GM18517 (cell line): ENCODE measurements around the gene FLOT2.
"Not testable (repeated sequence)": the region's sequence is repeated elsewhere in the genome, so short reads cannot be mapped to it uniquely, and the experiment has no call there.

ENCODE experiments used
- ATAC-seq: cut with Tn5 transposase; IDR thresholded peaks from one replicate; pipeline ENCODE4 v1.9.1; 2021; ENCODE audit warnings: mild to moderate bottlenecking, moderate library complexity; ENCODE audit not compliant: unreplicated experiment

FLOT2 gene

DNA sequence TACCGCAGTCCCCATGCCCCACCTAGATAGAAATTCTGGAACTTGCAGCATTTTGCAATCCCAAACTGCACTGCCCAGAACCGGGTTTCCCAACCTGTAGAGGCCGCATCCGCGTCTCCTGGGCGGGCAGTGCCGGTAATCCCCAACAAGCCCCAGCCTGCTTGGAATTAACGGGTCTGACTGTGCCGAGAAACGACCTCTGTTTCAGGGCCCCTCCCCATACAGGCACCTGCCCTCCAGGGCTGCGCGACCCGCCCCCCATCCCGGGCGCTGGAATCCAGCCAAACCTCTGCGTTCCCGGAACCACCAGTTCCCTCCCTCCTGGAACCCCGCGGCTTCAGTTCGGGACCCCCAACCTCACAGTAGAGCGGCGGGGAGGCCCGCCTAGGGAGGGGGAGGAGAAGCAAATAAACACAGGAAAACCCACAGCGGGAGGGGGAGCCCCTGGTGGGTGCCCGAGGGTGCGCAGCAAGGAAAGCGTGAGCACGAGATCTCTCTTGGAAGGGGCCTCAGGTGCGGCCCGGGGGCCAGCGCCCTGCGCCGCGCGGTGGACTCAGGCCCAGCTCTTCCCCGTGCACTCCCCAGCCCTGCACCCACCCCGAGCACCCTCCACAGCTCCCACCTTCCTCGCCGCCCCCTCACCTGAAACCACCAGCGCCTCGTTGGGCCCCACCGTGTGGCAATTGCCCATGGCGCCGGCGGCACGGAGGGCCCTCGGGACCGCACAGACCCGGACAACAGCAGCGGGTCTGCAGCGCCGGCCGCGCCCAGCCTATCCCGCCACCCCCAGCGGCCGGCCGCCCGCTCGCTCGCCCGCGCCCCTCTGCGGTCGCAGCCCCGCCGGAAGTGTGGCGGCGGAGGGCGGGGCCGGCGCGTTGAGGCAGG is at the start of gene FLOT2:
TSS of gene FLOT2 (minus strand) at position 850 of the 885 bp plus-strand sequence. CDS start at position 691, 159 bp downstream.
- no peak for ATAC-seq

DNA sequence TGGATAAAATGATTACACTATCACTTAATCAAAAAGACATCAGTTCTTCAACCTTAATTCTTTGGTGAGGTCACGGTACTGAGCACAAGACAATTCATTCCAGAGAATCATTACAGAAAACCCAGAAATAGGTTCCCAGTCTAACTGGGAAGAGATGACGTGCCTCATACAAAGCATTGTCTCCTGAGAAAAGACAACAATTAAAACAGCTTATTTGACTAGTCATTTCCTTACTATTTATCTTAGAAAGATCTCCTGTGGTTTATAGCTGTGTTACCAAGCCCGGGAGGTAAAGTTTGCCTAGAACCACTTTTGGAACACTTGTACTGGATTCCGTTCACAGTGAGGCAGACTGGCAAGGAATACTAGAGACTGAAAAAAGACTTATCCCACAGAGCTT is 48.7 kb upstream of the FLOT2 start:
- ATAC-seq: no peak

DNA sequence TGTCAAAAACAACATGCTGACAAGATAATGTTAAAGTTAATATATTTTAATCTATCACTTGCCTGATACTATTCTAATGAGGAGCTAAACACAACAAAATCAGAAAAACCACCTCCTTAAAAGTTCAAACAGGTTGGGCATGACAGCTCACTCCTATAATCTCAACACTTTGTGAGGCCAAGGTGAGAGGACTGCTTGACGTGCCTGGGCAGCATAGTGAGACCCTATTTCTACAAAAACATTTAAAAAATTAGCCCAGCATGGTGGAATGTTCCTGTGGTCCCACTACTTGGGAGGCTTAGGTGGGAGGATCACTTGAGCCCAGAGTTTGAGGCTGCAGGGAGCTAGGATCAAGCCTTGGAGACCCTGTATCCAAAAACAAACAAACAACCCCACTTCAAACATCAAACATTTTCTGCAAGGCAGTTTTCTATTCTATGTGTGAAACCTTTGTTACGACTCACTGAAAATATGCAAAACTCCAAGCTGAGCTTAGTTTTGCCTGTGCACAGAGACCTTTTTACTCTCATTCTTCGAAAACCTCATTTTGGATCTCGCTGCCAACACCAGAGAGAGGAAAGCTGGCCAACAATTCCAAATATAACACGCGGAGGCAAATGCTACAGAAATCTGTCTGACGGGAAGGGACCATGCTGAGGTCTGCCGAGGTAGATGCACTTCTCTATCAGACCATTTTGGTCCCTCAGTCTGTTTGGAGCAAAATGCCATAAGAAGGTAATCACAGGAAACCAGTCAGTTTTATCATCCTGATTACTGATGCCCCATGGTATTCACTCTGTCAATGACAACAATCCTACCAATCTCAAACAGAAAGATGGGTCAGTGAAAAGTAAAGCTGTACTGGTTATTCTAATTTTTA is 47.6 kb upstream of the FLOT2 start:
- ATAC-seq: no peak

DNA sequence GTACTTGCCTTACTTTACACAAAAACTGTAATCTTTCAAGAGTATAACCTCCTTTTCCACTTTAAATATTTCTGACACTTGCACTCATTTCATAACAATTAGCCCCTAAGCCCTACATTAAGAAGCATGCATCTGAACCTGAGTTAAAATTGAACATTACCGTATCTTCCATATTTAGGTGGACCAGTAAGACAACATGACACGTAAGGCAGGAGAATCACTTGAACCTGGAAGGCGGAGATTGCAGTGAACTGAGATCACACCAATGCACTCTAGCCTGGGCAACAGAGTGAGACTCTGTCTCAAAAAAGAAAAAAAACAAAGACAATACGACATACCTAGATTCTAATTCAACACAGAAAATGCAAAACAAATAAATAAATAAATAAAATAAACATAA is 46.8 kb upstream of the FLOT2 start:
- ATAC-seq: no peak

GRCh38 chr17:28942925-28943324 is 45.4 kb upstream of the FLOT2 start:
- ATAC-seq: no peak

- no peak for ATAC-seq
These were observed 43.7 kb upstream of the FLOT2 start for GRCh38 chr17:28941251-28941650.

DNA sequence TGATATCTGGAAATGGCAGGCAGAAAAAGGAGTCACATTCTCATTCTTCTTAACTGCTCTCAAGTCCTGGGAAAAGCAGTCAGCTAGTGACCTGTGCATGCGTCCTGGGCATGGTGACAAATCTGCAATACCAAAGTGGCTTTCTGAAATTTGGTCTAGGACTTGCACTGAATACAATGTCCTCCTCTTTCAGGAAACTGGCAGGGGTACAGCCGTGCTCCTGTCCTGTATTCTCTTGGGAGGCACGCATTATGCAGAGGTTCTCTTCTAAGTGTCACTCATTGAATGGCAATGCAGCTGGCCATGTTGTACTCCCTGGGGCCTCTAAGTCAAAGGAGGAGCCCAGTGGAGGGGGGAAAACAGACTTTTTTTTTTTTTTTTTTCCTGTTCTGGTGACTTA is 43.1 kb upstream of the FLOT2 start:
- ATAC-seq: no peak

DNA sequence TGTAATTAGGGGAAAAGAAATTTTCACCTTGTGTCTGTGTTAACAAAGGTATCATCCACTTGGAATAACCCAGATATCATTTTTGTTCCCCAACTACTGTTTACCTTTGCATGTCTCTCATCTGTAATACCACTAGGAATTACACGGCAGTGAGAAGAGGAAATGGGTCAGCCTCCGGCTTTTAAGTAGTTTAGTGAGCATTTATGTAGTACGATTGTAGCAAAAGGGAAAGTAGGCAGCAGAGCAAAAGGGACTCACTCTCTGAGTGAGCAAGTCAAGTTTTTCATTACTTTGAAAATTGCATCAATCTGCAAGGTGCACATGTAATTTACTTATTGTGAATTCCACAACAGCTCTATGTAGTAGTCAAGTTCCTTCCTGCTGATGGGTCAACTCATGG is 42.6 kb upstream of the FLOT2 start:
- ATAC-seq: no peak

- ATAC-seq: no peak
These were observed 41.0 kb upstream of the FLOT2 start for GRCh38 chr17:28938552-28938951.

DNA sequence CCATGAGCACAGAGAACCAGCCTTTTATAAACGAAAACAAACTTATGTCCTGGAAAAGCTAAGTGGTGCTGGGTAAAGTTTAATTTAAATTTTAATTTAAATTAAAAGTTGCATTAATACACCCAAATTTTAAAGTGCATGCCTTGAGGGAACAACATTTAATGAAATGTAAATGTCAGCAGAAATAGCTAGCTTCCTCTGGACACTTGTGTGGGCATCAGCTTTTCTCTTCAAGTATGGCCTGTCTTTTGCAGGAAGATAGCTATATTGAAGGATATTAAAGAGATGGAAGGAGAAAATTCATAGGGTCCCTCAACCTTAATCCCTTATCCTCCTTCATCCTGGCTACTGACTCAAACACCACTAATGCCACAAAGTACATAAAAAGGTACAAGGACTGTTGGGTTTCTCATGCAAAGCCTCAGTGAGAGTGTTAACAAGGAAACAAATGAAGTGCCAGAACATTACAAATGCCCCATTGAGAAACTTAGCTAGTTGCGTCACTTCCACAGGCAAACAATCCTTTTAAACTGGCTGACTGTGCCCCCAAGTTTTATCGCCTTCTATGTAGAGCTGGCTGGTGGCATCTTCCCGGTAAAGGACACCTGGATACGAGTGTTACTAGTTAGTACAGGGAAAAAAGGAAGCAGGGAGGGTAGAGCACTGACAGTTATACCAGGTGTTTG is 39.7 kb upstream of the FLOT2 start:
- no peak for ATAC-seq

GRCh38 chr17:28935744-28936460 is 38.4 kb upstream of the FLOT2 start:
- ATAC-seq: no peak

GRCh38 chr17:28934508-28934907 is 37.0 kb upstream of the FLOT2 start:
- not testable (repeated sequence) for ATAC-seq

DNA sequence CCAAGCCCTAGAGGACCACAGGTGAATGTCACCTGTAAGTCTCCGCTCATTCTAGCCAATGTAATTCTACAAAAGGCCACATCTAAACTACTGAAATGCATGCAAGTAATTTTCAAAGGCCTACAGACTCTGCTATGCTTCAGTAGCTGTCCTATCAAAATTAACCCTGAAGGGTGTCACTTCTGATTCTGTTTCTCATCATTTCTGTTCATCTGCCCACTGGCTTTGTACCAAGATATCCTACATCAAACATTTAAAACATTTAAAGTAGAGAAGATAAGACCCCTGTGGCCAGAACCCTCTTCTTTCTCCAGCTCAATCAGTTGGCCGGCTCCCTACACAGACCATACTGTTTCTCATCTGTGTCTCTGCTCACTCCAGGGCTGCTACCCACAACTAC is 32.3 kb upstream of the FLOT2 start:
- no peak for ATAC-seq

DNA sequence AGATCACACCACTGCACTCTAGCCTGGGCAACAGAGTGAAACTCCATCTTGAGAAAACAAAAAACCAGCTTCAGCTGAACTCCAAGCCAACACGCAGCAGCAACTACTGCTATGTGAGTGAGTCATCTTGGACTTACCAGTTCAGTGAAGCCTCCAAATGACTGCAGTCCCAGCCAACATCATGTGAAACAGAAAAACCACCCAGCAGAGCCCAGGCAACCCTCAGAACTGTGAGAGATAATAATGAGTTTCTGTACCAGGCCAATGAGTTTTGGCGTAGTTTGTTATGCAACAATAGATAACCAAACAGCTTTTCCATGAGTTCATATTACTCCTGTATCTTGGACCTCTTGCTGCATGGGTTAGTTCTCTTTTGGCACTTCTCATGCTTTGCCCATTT is 30.5 kb upstream of the FLOT2 start:
- no peak for ATAC-seq

- no peak for ATAC-seq
These were observed 29.3 kb upstream of the FLOT2 start for GRCh38 chr17:28926786-28927185.

- ATAC-seq: no peak
These were observed 28.8 kb upstream of the FLOT2 start for GRCh38 chr17:28926366-28926765.

GRCh38 chr17:28925912-28926365 is 28.4 kb upstream of the FLOT2 start:
- no peak for ATAC-seq

DNA sequence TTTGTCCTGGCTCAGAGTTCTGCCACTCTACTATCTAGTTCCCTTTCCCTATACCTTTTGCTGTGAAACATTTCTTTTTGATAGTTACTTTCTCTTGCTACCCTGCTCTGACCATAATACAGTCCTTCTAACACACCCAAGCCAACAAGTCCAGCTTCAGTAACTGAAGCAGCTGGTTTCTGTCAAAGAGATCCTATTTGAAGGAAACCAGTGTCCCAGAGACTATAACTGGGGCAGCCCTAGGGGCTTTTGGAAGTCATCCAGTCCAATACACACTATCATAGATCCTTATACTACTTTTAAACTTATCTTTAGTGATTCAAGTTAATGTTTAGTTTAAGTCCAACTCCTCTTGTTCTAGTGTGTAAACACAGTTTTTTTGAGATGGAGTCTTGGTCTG is 22.7 kb upstream of the FLOT2 start:
- no peak for ATAC-seq

DNA sequence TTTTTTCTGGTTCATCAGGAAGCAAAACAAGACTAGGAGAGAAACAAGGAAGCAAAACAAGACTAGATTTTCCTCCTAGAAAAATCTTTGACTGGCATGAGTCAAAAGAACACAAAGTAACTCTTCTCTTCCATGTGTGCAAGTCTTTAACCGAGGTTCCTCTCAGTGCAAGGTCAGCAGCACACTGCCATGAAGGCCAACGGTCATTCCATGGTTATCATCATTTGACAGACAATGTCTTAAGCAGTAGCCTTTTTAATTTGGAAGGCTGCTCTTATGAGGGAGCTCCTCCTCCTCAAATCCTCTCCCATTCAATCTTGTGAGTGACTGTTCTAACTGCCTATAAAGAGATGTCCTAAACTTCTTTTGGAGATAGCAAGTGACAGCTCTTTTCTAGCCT is 20.8 kb upstream of the FLOT2 start:
- ATAC-seq: no peak

GRCh38 chr17:28917465-28917864 is 19.9 kb upstream of the FLOT2 start:
- ATAC-seq: no peak

GRCh38 chr17:28917029-28917428 is 19.5 kb upstream of the FLOT2 start:
- ATAC-seq: no peak
